Neural crest cell (in vitro differentiated cells): ENCODE measurements around the gene INPP5J. TPM values are rescaled to one million over a fixed set of nuclear protein-coding genes. Genes with fewer than 3 reads are reported as not detected.
"Not testable (repeated sequence)": the region's sequence is repeated elsewhere in the genome, so short reads cannot be mapped to it uniquely, and the experiment has no call there.

ENCODE experiments used
- DNase-seq: peaks from one replicate; pipeline ENCODE4 v3.0.0; 2021; ENCODE audit warnings: low read depth, mixed read lengths, low spot score
- H3K27ac Mint-ChIP-seq: one replicate; pipeline ENCODE4 v1.8.0; 2021; ENCODE audit warnings: mild to moderate bottlenecking, mixed read lengths; ENCODE audit not compliant: unreplicated experiment
- H3K27me3 Mint-ChIP-seq: 2 replicates; pipeline ENCODE4 v1.8.0; 2021; ENCODE audit warnings: low read depth, mild to moderate bottlenecking, mixed read lengths
- H3K36me3 Mint-ChIP-seq: 2 replicates; pipeline ENCODE4 v1.8.0; 2021; ENCODE audit warnings: low read depth, mild to moderate bottlenecking, mixed read lengths
- H3K4me1 Mint-ChIP-seq: 2 replicates; pipeline ENCODE4 v1.8.0; 2021; ENCODE audit warnings: mixed read lengths
- H3K4me3 Mint-ChIP-seq: one replicate; pipeline ENCODE4 v1.8.0; 2021; ENCODE audit warnings: mild to moderate bottlenecking, mixed read lengths
- H3K9me3 Mint-ChIP-seq: 2 replicates; pipeline ENCODE4 v1.8.0; 2021; ENCODE audit warnings: mixed read lengths
- CTCF ChIP-seq: fragments of 200-600 bp; sonication (generic); conservative IDR thresholded peaks from 2 replicates; pipeline ENCODE4 v1.5.0; 2021; ENCODE audit warnings: antibody characterized with exemption, mild to moderate bottlenecking
- total RNA-seq: library from RNA; stranded (reverse); gene quantifications from 2 replicates; pipeline ENCODE4 v1.2.1, GENCODE V29; 2021

INPP5J gene
- total RNA-seq, 1 donor from 2014 or later = 4.7 TPM

- H3K27me3 Mint-ChIP-seq = no peaks in the 10 kb centered on the region
- H3K4me3 Mint-ChIP-seq = no peak overlapping the region
- no peaks in the 10 kb centered on the region for H3K4me1 Mint-ChIP-seq
These were observed 28.0 kb upstream of the INPP5J start for GRCh38 chr22:31094741-31095140.

GRCh38 chr22:31095637-31096249 is 27.0 kb upstream of the INPP5J start:
- no peak overlapping the region for H3K27ac Mint-ChIP-seq
- no peaks in the 10 kb centered on the region for H3K27me3 Mint-ChIP-seq
- no peaks in the 10 kb centered on the region for H3K4me1 Mint-ChIP-seq
- no peak for TF ChIP-seq CTCF
- no peak for DNase-seq
- H3K36me3 Mint-ChIP-seq = peaks cover 10% of the 10 kb centered on the region
- H3K9me3 Mint-ChIP-seq = no peaks in the 10 kb centered on the region
- H3K4me3 Mint-ChIP-seq = no peak overlapping the region

More at GRCh38 chr22:31094741-31095140, 28.0 kb upstream of the INPP5J start:
- Mint-ChIP-seq H3K27ac (no peak overlapping the region), H3K9me3 (no peaks in the 10 kb centered on the region), H3K36me3 (peaks cover 10% of the 10 kb centered on the region)
- no peak for DNase-seq
- TF ChIP-seq CTCF = no peak

- peaks cover 10% of the 10 kb centered on the region for H3K36me3 Mint-ChIP-seq
- H3K4me1 Mint-ChIP-seq = no peaks in the 10 kb centered on the region
- no peak for DNase-seq
- no peak for TF ChIP-seq CTCF
- no peak overlapping the region for H3K4me3 Mint-ChIP-seq
- H3K27ac Mint-ChIP-seq = no peak overlapping the region
- H3K27me3 Mint-ChIP-seq = no peaks in the 10 kb centered on the region
- H3K9me3 Mint-ChIP-seq = no peaks in the 10 kb centered on the region
These were observed 26.0 kb upstream of the INPP5J start for GRCh38 chr22:31096657-31097279.

DNA sequence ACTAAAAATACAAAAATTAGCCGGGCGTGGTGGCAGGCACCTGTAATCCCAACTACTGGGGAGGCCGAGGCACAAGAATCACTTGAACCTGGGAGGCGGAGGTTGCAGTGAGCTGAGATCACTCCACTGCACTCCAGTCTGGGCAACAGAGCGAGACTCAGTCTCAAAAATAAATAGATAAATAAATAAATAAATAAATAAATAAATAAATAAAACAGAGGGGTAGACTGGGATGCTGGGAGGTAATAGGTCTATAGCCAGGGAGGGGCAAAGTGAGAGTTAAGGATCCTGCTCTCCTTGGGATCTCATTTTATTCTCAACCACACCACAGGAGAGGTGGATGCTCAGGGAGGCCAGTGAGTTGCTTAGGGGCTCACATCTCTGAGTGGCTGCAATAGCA is 25.2 kb upstream of the INPP5J start:
- DNase-seq, H3K9me3 Mint-ChIP-seq, H3K27ac Mint-ChIP-seq: not testable (repeated sequence)

GRCh38 chr22:31097941-31098631 is 24.7 kb upstream of the INPP5J start:
- H3K27ac Mint-ChIP-seq = no peak overlapping the region
- H3K27me3 Mint-ChIP-seq = no peaks in the 10 kb centered on the region
- peaks cover 10% of the 10 kb centered on the region for H3K36me3 Mint-ChIP-seq
- no peaks in the 10 kb centered on the region for H3K4me1 Mint-ChIP-seq
- H3K9me3 Mint-ChIP-seq = no peaks in the 10 kb centered on the region
- no peak for DNase-seq
- H3K4me3 Mint-ChIP-seq = no peak overlapping the region
- TF ChIP-seq CTCF = no peak

More for the DNA sequence above, 25.2 kb upstream of the INPP5J start:
- peaks cover 10% of the 10 kb centered on the region for H3K36me3 Mint-ChIP-seq
- H3K4me3 Mint-ChIP-seq, H3K27me3 Mint-ChIP-seq, H3K4me1 Mint-ChIP-seq: not testable (repeated sequence)

GRCh38 chr22:31098632-31099110 is 24.1 kb upstream of the INPP5J start:
- no peaks in the 10 kb centered on the region for H3K27me3 Mint-ChIP-seq
- no peaks in the 10 kb centered on the region for H3K9me3 Mint-ChIP-seq
- no peak overlapping the region for H3K4me3 Mint-ChIP-seq
- H3K4me1 Mint-ChIP-seq = no peaks in the 10 kb centered on the region
- no peak for TF ChIP-seq CTCF
- no peak for DNase-seq
- peaks cover 10% of the 10 kb centered on the region for H3K36me3 Mint-ChIP-seq
- no peak overlapping the region for H3K27ac Mint-ChIP-seq
